NCI-H1048 (cell line): ENCODE measurements around the gene TMEM53.
"Not testable (repeated sequence)": the region's sequence is repeated elsewhere in the genome, so short reads cannot be mapped to it uniquely, and the experiment has no call there.

Source experiments
- DNase-seq: peaks from one replicate; lab custom pipeline; 2025; lab: John Stamatoyannopoulos, UW

TMEM53 gene

GRCh38 chr1:44672961-44673674 is 1.2 kb downstream of the TMEM53 start:
- DNase-seq, result no peak

- no peak for DNase-seq
Observed at GRCh38 chr1:44672254-44672955, 1.9 kb downstream of the TMEM53 start.

GRCh38 chr1:44670751-44671640 is 3.3 kb downstream of the TMEM53 start:
- no peak for DNase-seq

GRCh38 chr1:44666719-44667118 is 7.6 kb downstream of the TMEM53 start:
- DNase-seq, result not testable (repeated sequence)

- no peak for DNase-seq
Observed at GRCh38 chr1:44664730-44665370, 9.4 kb downstream of the TMEM53 start.

DNA sequence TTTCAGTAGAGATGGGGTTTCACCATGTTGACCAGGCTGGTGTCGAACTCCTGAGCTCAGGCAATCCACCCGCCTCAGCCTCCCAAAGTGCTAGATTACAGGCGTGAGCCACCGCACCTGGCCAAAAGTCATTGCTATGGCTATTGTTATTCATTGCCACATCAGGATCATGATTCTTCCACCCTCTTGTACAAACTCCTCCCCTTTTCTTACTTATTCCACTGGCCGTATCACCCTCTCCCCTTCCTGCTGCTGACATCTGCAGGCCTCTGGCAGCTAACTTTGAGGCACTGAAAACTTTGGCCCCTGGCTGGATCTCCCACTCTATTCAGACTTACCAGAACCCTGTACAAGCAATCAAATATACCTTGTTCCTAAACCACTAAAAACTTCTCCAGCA is 10.9 kb downstream of the TMEM53 start:
- no peak for DNase-seq

- no peak for DNase-seq
Observed at GRCh38 chr1:44662683-44663030, 11.6 kb downstream of the TMEM53 start.

DNA sequence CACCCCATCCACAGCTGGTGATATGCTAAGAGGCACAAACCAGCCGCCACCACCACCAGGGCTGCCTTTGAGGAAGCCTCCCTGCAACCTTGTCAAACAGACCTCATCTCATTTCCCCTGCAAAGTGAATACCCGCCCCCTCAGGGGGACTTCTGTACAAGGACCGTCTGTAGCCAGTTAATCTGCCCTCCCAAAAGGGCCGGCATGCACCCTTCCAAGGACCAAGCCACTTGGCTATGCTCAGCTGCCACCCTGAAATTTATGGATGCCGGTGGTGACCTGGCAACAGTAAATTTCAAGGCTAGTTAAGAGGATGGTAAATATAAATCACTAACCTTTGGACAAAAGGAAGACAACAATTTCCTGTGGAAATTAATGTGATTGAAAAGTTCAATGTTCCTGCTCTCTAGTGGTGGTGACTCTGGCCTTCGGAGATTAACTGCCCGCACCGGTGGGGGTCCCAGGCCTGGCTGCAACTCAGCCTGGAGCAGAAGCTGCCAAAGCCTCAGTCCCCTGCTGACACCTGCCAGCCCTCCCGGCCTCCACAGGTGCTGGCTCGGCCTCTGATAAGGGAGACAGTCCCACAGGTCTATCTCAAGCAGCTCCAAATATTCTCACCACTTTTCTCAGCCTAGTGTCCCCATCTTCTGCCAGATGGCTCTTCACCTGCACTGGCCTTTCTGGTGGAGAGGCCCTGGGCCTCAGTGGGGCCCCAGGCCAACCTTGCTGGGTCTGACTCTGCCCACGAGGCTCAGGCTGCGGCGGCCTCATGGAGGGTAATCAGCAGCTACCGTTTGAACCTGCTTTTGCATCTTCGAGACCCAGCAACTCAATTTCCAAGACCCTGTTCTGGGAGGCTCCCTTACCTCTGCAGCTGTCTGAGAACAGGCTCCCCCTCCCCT is 12.2 kb downstream of the TMEM53 start:
- no peak for DNase-seq

GRCh38 chr1:44660176-44660575 is 14.1 kb downstream of the TMEM53 start:
- no peak for DNase-seq

GRCh38 chr1:44659566-44659965 is 14.7 kb downstream of the TMEM53 start:
- no peak for DNase-seq

DNA sequence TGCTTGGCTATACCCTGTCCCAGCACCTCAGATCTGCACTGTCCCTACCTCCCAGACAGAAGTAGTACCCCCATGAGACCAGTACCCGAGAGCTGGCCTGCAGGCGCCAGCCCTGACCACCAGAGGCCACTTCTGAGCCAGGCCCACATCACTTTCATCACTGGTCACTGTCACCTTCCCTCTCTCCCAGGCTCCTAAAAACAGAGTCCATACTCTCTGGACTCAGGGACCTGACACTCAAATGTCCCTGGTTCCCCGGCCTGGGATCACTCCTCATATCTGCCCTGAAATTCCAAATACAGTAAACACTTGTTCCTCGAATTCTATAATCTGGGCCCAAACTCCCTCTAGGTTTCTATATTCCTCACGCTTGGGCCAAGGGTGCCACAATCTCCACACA is 18.7 kb downstream of the TMEM53 start:
- no peak for DNase-seq

DNA sequence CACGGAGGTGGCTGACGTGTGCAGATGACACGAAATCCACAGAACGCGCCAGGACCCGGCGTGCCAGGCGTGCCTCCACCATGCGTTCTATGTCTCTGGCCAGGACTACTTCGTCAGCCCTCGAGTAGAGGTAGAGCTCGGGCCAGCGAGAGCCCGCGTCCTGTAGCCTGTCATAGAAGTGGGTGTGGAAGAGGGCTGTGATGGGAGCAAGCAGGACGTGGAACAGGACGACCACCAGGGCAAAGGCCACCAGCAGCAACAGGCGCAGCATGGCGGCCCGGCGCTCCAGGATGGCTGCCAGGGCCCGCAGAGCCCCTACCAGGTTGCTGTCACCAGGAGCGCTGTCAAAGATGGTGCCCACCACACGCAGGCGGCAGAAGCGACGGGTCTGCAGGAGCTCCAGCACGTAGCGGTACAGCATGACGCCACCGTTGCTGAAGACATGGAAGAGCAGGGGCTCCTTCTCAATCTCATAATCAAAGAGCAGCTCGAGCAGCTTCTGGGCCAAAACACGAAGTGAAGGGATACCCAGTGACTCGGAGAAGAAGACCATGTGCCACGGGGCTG is 19.6 kb downstream of the TMEM53 start:
- DNase-seq, result no peak

- DNase-seq, result no peak
Observed at GRCh38 chr1:44653107-44653964, 20.9 kb downstream of the TMEM53 start.

- peak; percentile 15 for DNase-seq
Observed at GRCh38 chr1:44652445-44653106, 21.7 kb downstream of the TMEM53 start.

- no peak for DNase-seq
Observed at GRCh38 chr1:44651069-44651468, 23.2 kb downstream of the TMEM53 start.

GRCh38 chr1:44650159-44650831 is 24.0 kb downstream of the TMEM53 start:
- DNase-seq, result no peak

- no peak for DNase-seq
Observed at GRCh38 chr1:44649788-44650158, 24.5 kb downstream of the TMEM53 start.

DNA sequence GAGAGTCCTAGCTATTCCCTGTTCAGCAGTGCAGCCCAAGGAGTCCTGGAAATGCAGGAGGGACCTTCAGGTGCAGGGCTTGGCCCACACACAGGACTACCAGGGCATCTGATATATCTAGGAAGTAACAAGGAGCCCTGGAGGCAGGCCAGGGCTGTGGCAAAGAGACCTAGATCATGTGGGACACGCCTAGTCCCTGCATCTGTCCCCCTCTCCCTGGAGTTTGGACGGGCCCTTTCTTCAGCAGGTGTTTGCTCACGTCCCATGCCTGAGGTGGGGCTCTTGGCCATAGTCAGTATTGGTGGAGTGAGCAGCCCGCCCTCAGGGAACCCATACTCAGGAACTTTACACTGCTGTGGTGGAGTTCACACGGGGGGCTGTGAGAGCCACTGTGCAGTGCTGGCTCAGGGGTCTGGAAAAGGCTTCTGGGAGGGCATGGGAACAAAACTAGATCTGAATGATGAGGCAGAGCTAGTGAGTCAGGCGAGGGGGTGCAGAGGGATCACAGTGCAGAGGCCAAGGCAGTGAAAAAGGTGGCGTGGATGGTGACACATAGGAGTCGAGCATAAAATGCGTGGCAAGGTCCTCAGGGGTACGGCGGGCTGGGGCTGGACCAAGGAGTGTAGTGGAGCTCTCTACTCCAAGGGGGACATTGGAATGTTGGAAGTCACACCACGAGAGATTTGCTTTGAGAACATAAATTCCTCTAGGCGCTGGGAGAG is 25.6 kb downstream of the TMEM53 start:
- DNase-seq, result no peak
